ENCODE results near the gene HADHA.

The HADHA gene

GRCh38 chr2:26217720-26218119 lies 26.7 kb downstream of the HADHA start:
- no peak overlapping the region for H3K27ac ChIP-seq (ENCODE audit: low read depth, low read length)
- no peak overlapping the region for H3K4me3 ChIP-seq (ENCODE audit: insufficient read depth, low read length, poor library complexity, severe bottlenecking)
- peaks cover 10% of the 10 kb centered on the region for H3K36me3 ChIP-seq (ENCODE audit: low read length)
- TF ChIP-seq CTCF (IDR thresholded peaks at IDR 0.05; ENCODE audit: insufficient read depth, low read length, poor library complexity, severe bottlenecking) (no peak), EZH2phosphoT487 (conservative IDR thresholded peaks at IDR 0.05; ENCODE audit: low read length) (no peak)
- no peaks in the 10 kb centered on the region for H3K79me2 ChIP-seq (ENCODE audit: insufficient read depth, low read length)
- H3K9ac ChIP-seq (ENCODE audit: low read length), result no peak overlapping the region
- H3K27me3 ChIP-seq (ENCODE audit: low read length), result no peaks in the 10 kb centered on the region
- no peaks in the 10 kb centered on the region for H3F3A ChIP-seq (ENCODE audit: insufficient read depth)
- no peaks in the 10 kb centered on the region for H3K9me2 ChIP-seq (replicated peaks; ENCODE audit: insufficient read depth, low read length)
- H3K9me3 ChIP-seq (ENCODE audit: insufficient read depth, low read length), result peaks cover 3% of the 10 kb centered on the region; the same call in 1 of the 2 replicates
- no peak overlapping the region for H2AFZ ChIP-seq (ENCODE audit: low read depth, low read length, severe bottlenecking)
- no peak overlapping the region for H3K4me2 ChIP-seq (ENCODE audit: low read depth, low read length, poor library complexity, severe bottlenecking)
- no peaks in the 10 kb centered on the region for H4K20me1 ChIP-seq (ENCODE audit: low read depth, low read length)

- peaks cover 12% of the 10 kb centered on the region for H3K36me3 ChIP-seq (ENCODE audit: low read length)
- no peak overlapping the region for H3K9ac ChIP-seq (ENCODE audit: low read length)
- no peaks in the 10 kb centered on the region for H3K9me2 ChIP-seq (replicated peaks; ENCODE audit: insufficient read depth, low read length)
- no peaks in the 10 kb centered on the region for H4K20me1 ChIP-seq (ENCODE audit: low read depth, low read length)
- no peak overlapping the region for H3K4me3 ChIP-seq (ENCODE audit: insufficient read depth, low read length, poor library complexity, severe bottlenecking)
- no peaks in the 10 kb centered on the region for H3F3A ChIP-seq (ENCODE audit: insufficient read depth)
- H3K4me2 ChIP-seq (ENCODE audit: low read depth, low read length, poor library complexity, severe bottlenecking), result no peak overlapping the region
- no peaks in the 10 kb centered on the region for H3K27me3 ChIP-seq (ENCODE audit: low read length)
- H3K79me2 ChIP-seq (ENCODE audit: insufficient read depth, low read length), result no peaks in the 10 kb centered on the region
- no peak overlapping the region for H2AFZ ChIP-seq (ENCODE audit: low read depth, low read length, severe bottlenecking)
- H3K27ac ChIP-seq (ENCODE audit: low read depth, low read length), result no peak overlapping the region
- TF ChIP-seq CTCF (IDR thresholded peaks at IDR 0.05; ENCODE audit: insufficient read depth, low read length, poor library complexity, severe bottlenecking) (no peak), EZH2phosphoT487 (conservative IDR thresholded peaks at IDR 0.05; ENCODE audit: low read length) (no peak)
- peaks cover 3% of the 10 kb centered on the region; the same call in 1 of the 2 replicates for H3K9me3 ChIP-seq (ENCODE audit: insufficient read depth, low read length)
These were observed 27.8 kb downstream of the HADHA start for GRCh38 chr2:26216587-26216986.

DNA sequence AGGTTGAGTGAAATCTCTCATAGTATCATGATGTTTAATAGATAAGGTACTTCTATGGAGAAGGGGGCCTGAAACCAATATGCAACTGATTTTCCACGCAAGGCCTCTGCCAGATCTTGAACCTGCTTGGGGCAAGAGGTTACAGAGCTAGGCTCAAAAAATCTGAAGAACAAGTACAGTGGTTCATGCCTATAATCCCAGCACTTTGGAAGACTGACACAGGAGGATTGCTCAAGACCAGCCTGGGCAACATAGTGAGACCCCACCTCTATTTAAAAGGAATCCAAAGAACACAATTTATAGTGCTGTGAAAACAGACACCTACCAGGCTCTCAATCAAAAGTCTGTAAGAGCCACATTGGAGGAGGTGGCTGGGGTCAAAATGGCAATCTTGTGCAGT lies 28.6 kb downstream of the HADHA start:
- no peaks in the 10 kb centered on the region for H3K9me2 ChIP-seq (replicated peaks; ENCODE audit: insufficient read depth, low read length)
- no peak overlapping the region for H3K9ac ChIP-seq (ENCODE audit: low read length)
- no peaks in the 10 kb centered on the region for H3K79me2 ChIP-seq (ENCODE audit: insufficient read depth, low read length)
- H3K4me3 ChIP-seq (ENCODE audit: insufficient read depth, low read length, poor library complexity, severe bottlenecking), result no peak overlapping the region
- peaks cover 17% of the 10 kb centered on the region for H3K36me3 ChIP-seq (ENCODE audit: low read length)
- TF ChIP-seq CTCF (IDR thresholded peaks at IDR 0.05; ENCODE audit: insufficient read depth, low read length, poor library complexity, severe bottlenecking), result no peak
- TF ChIP-seq EZH2phosphoT487 (conservative IDR thresholded peaks at IDR 0.05; ENCODE audit: low read length), result no peak
- H4K20me1 ChIP-seq (ENCODE audit: low read depth, low read length), result no peaks in the 10 kb centered on the region
- H3K9me3 ChIP-seq (ENCODE audit: insufficient read depth, low read length), result peaks cover 3% of the 10 kb centered on the region; the same call in 1 of the 2 replicates
- H3F3A ChIP-seq (ENCODE audit: insufficient read depth), result no peaks in the 10 kb centered on the region
- no peak overlapping the region for H3K27ac ChIP-seq (ENCODE audit: low read depth, low read length)
- no peaks in the 10 kb centered on the region for H3K27me3 ChIP-seq (ENCODE audit: low read length)
- H3K4me2 ChIP-seq (ENCODE audit: low read depth, low read length, poor library complexity, severe bottlenecking), result no peak overlapping the region
- no peak overlapping the region for H2AFZ ChIP-seq (ENCODE audit: low read depth, low read length, severe bottlenecking)
